Measurements from ENCODE around the gene MT2A. TPM values are rescaled to one million over a fixed set of nuclear protein-coding genes. Genes with fewer than 3 reads are reported as not detected.

Gene MT2A
- total RNA-seq, 1 donor from 2014 or later = 112 TPM

DNA sequence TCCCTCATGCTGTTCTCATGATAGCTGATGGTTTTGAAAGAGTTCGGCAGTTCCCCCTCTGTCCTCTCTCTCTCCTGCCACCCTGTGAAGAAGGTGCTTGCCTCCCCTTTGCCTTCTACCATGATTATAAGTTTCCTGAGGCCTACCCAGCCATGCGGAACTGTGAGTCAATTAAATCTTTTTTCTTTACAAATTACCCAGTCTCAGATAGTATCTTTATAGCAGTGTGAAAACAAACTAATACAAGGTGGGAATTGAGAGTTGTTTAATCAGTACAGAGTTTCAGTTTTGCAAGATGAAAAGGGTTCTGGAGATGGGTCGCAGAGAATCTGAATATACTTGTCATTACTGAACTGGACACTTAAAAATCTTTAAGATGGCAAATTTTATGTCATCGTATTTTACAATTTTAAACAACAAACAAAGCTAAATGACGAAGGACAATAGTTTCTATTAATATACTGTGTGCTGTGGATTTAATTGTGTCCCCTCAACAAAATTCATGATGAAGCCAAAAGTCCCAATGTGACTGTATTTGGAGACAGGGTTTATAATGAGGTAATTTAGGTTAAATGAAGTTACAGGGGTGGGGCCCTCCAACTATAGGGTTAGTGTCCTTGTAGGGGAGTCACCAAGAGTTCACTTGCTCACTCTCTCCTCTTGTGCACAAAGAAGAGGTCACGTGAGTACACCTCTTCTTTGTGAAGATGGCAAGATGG lies 14.7 kb upstream of the MT2A start:
- Histone ChIP-seq H3K27ac (ENCODE audit: low read depth, low read length) (no peak overlapping the region), H3K36me3 (ENCODE audit: insufficient read depth, low read length) (no peaks in the 10 kb centered on the region), H2AFZ (ENCODE audit: low read depth, low read length) (no peak overlapping the region), H3K4me1 (ENCODE audit: insufficient read depth, low read length) (peaks cover 10% of the 10 kb centered on the region), H3K27me3 (ENCODE audit: insufficient read depth, low read length) (peaks cover 22% of the 10 kb centered on the region), H3K9me3 (ENCODE audit: insufficient read depth, low read depth, low read length) (no peaks in the 10 kb centered on the region), H3K4me3 (ENCODE audit: insufficient read depth, low read depth, low read length) (no peak overlapping the region), H3K79me2 (ENCODE audit: insufficient read depth, low read length) (no peaks in the 10 kb centered on the region), H4K20me1 (ENCODE audit: insufficient read depth, low read length) (no peaks in the 10 kb centered on the region), H3K9ac (ENCODE audit: low read length) (no peak overlapping the region), H3K4me2 (ENCODE audit: low read length) (no peak overlapping the region)
- no peak for TF ChIP-seq EZH2 (IDR thresholded peaks at IDR 0.05; ENCODE audit: insufficient read depth, low read length)
- no peak for TF ChIP-seq CTCF (IDR thresholded peaks at IDR 0.05; ENCODE audit: insufficient read depth, low read depth, low read length)
- no peak overlapping the region for H3K27ac Mint-ChIP-seq (ENCODE audit: unreplicated experiment)
- H3K27me3 Mint-ChIP-seq (ENCODE audit: low read depth, unreplicated experiment) = peaks cover 52% of the 10 kb centered on the region
- peaks cover 10% of the 10 kb centered on the region for H3K9me3 Mint-ChIP-seq (ENCODE audit: unreplicated experiment)
- FAIRE-seq (no peak), DNase-seq (ENCODE audit: low read depth) (no peak)
- H3K4me1 Mint-ChIP-seq (ENCODE audit: low read depth, unreplicated experiment) = peaks cover 2% of the 10 kb centered on the region
- H3K36me3 Mint-ChIP-seq (ENCODE audit: low read depth, unreplicated experiment) = no peaks in the 10 kb centered on the region
- no peak overlapping the region for H3K4me3 Mint-ChIP-seq (ENCODE audit: unreplicated experiment)

DNA sequence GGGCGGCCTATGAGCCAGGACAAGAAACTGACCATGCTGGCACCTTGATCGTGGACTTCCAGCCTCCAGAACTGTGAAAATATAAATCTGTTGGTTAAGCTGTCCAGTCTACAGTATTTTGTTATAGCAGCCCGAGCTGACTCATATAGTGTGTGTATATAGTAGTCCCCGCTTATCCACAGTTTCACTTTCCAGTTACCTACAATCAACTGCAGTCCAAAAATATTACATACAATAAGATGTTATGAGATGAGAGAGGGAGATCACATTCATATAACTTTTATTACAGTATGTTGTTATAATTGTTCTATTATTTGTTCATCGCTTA lies 14.1 kb upstream of the MT2A start:
- no peak for TF ChIP-seq CTCF (IDR thresholded peaks at IDR 0.05; ENCODE audit: insufficient read depth, low read depth, low read length)
- TF ChIP-seq EZH2 (IDR thresholded peaks at IDR 0.05; ENCODE audit: insufficient read depth, low read length) = no peak
- Histone ChIP-seq H3K4me2 (ENCODE audit: low read length) (no peak overlapping the region), H3K36me3 (ENCODE audit: insufficient read depth, low read length) (no peaks in the 10 kb centered on the region), H4K20me1 (ENCODE audit: insufficient read depth, low read length) (no peaks in the 10 kb centered on the region), H3K27ac (ENCODE audit: low read depth, low read length) (no peak overlapping the region), H3K27me3 (ENCODE audit: insufficient read depth, low read length) (peaks cover 17% of the 10 kb centered on the region), H3K79me2 (ENCODE audit: insufficient read depth, low read length) (no peaks in the 10 kb centered on the region), H3K4me1 (ENCODE audit: insufficient read depth, low read length) (peaks cover 5% of the 10 kb centered on the region), H3K9me3 (ENCODE audit: insufficient read depth, low read depth, low read length) (no peaks in the 10 kb centered on the region), H3K4me3 (ENCODE audit: insufficient read depth, low read depth, low read length) (no peak overlapping the region), H2AFZ (ENCODE audit: low read depth, low read length) (no peak overlapping the region), H3K9ac (ENCODE audit: low read length) (no peak overlapping the region)
- H3K4me3 Mint-ChIP-seq (ENCODE audit: unreplicated experiment) = no peak overlapping the region
- no peak for FAIRE-seq
- H3K36me3 Mint-ChIP-seq (ENCODE audit: low read depth, unreplicated experiment) = no peaks in the 10 kb centered on the region
- H3K27me3 Mint-ChIP-seq (ENCODE audit: low read depth, unreplicated experiment) = peaks cover 48% of the 10 kb centered on the region
- peaks cover 8% of the 10 kb centered on the region for H3K9me3 Mint-ChIP-seq (ENCODE audit: unreplicated experiment)
- H3K27ac Mint-ChIP-seq (ENCODE audit: unreplicated experiment) = no peak overlapping the region
- no peak for DNase-seq (ENCODE audit: low read depth)
- no peaks in the 10 kb centered on the region for H3K4me1 Mint-ChIP-seq (ENCODE audit: low read depth, unreplicated experiment)

DNA sequence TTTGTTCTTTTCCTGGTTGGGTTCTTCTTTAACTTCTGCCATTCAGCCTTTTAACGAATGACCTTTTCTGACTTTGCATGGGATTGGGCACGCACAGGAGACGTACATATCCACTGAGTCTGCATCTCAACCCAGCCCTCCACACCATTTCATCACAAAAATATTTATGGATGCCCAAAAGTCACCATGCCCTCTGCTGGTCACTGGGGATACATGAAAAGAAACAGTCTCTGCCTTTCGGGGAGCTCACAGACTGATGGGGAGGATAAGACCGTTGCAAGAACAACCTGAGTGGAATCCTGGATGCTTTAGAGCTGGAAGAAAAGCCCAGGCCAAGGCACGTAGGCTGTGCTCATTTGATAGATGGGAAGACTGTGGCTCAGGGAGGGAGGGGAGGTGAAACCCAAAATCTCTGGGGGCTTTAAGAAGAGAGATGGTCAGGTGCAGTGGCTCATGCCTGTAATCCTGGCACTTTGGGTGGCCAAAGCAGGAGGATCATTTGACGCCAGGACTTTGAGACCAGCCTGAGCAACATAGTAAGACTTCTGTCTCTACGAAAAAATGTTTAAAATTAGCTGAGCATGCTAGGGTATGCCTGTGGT lies 7.9 kb upstream of the MT2A start:
- Mint-ChIP-seq H3K36me3 (ENCODE audit: low read depth, unreplicated experiment) (no peaks in the 10 kb centered on the region), H3K4me1 (ENCODE audit: low read depth, unreplicated experiment) (no peaks in the 10 kb centered on the region), H3K27ac (ENCODE audit: unreplicated experiment) (no peak overlapping the region), H3K4me3 (ENCODE audit: unreplicated experiment) (no peak overlapping the region), H3K9me3 (ENCODE audit: unreplicated experiment) (peaks cover 4% of the 10 kb centered on the region), H3K27me3 (ENCODE audit: low read depth, unreplicated experiment) (peaks cover 36% of the 10 kb centered on the region)
- H3K79me2 ChIP-seq (ENCODE audit: insufficient read depth, low read length) = no peaks in the 10 kb centered on the region
- H3K27me3 ChIP-seq (ENCODE audit: insufficient read depth, low read length) = no peaks in the 10 kb centered on the region
- FAIRE-seq = peak; percentile 73
- H3K27ac ChIP-seq (ENCODE audit: low read depth, low read length) = no peak overlapping the region
- H3K9me3 ChIP-seq (ENCODE audit: insufficient read depth, low read depth, low read length) = no peaks in the 10 kb centered on the region
- H3K36me3 ChIP-seq (ENCODE audit: insufficient read depth, low read length) = no peaks in the 10 kb centered on the region
- H4K20me1 ChIP-seq (ENCODE audit: insufficient read depth, low read length) = no peaks in the 10 kb centered on the region
- TF ChIP-seq CTCF (IDR thresholded peaks at IDR 0.05; ENCODE audit: insufficient read depth, low read depth, low read length) = peak; percentile 77
- no peak for TF ChIP-seq EZH2 (IDR thresholded peaks at IDR 0.05; ENCODE audit: insufficient read depth, low read length)
- H3K4me2 ChIP-seq (ENCODE audit: low read length) = peak overlapping the region; percentile 40
- H3K4me3 ChIP-seq (ENCODE audit: insufficient read depth, low read depth, low read length) = no peak overlapping the region
- no peak for DNase-seq (ENCODE audit: low read depth)
- H3K4me1 ChIP-seq (ENCODE audit: insufficient read depth, low read length) = no peaks in the 10 kb centered on the region
- no peak overlapping the region for H2AFZ ChIP-seq (ENCODE audit: low read depth, low read length)
- H3K9ac ChIP-seq (ENCODE audit: low read length) = no peak overlapping the region

Data from astrocyte (in vitro differentiated cells and primary cell).